Endodermal cell (in vitro differentiated cells): Measurements from ENCODE around the gene PTPRE. TPM values are rescaled to one million over a fixed set of nuclear protein-coding genes. Genes with fewer than 3 reads are reported as not detected.

Experiments used
- DNase-seq: peaks from one replicate; pipeline ENCODE4 v3.0.0-alpha.2; 2017
- H3K27ac ChIP-seq: 2 replicates; pipeline ENCODE4 v1.5.1; 2013; ENCODE audit warnings: mild to moderate bottlenecking, low read depth, low read length, moderate library complexity
- H3K27me3 ChIP-seq: 2 replicates; pipeline ENCODE4 v1.6.1; 2013; ENCODE audit warnings: mild to moderate bottlenecking, low read length, moderate library complexity; ENCODE audit not compliant: insufficient read depth, control insufficient read depth, poor library complexity, severe bottlenecking
- H3K36me3 ChIP-seq: 2 replicates; pipeline ENCODE4 v1.7.0; 2013; ENCODE audit warnings: mild to moderate bottlenecking, low read length, moderate library complexity; ENCODE audit not compliant: control insufficient read depth, insufficient read depth
- H3K4me1 ChIP-seq: one replicate; pipeline ENCODE4 v1.7.0; 2013; ENCODE audit warnings: low read length; ENCODE audit not compliant: control insufficient read depth, insufficient read depth
- H3K4me3 ChIP-seq: 2 replicates; pipeline ENCODE4 v1.5.1; 2013; ENCODE audit warnings: mild to moderate bottlenecking, low read length, moderate library complexity
- H3K9ac ChIP-seq: 2 replicates; pipeline ENCODE4 v1.6.1; 2013; ENCODE audit warnings: mild to moderate bottlenecking, low read length, moderate library complexity; ENCODE audit not compliant: poor library complexity, severe bottlenecking; ENCODE audit errors: extremely low read depth
- H3K9me3 ChIP-seq: 2 replicates; pipeline ENCODE4 v1.6.1; 2013; ENCODE audit warnings: mild to moderate bottlenecking, low read length, moderate library complexity; ENCODE audit not compliant: control insufficient read depth
- H3K27ac Mint-ChIP-seq: 2 replicates; pipeline ENCODE4 v1.8.0; 2020; ENCODE audit warnings: mixed read lengths
- H3K27me3 Mint-ChIP-seq: 2 replicates; pipeline ENCODE4 v1.8.0; 2021; ENCODE audit warnings: mild to moderate bottlenecking, mixed read lengths; ENCODE audit not compliant: insufficient read depth
- H3K36me3 Mint-ChIP-seq: 2 replicates; pipeline ENCODE4 v1.8.0; 2020; ENCODE audit warnings: low read depth, mixed read lengths
- H3K4me1 Mint-ChIP-seq: 2 replicates; pipeline ENCODE4 v1.8.0; 2020; ENCODE audit warnings: mixed read lengths
- H3K4me3 Mint-ChIP-seq: 2 replicates; pipeline ENCODE4 v1.8.0; 2020; ENCODE audit warnings: mild to moderate bottlenecking, moderate library complexity, mixed read lengths
- H3K9me3 Mint-ChIP-seq: 2 replicates; pipeline ENCODE4 v1.8.0; 2020; ENCODE audit warnings: mild to moderate bottlenecking, mixed read lengths
- WGBS, 2 experiments: methylation state at CpG; one replicate each; pipeline versions ENCODE4 v1.1.5 to v1.1.7; 2013; ENCODE audit warnings: missing lambda C conversion rate in 2 of 2, mixed read lengths in 1 of 2; ENCODE audit not compliant: insufficient coverage in 1 of 2, insufficient read length in 1 of 2; 5-methylcytosine and 5-hydroxymethylcytosine counted together
- total RNA-seq, 2 donors: library from RNA; stranded (reverse); fragmentation: NEBNext Ultra II Directional in 1 of 2; extraction: Animal tissue kit (Norgen Biotek cat#: 25700) in 1 of 2; gene quantifications; 2 replicates in 1 of 2; 3 replicates in 1 of 2; pipeline ENCODE4 v1.2.1, GENCODE V29; 2021
- TF ChIP-seq, protein P1 (sequence below): fragments of 200-600 bp; sonication (generic); conservative IDR thresholded peaks from 2 replicates; pipeline ENCODE4 v1.5.0; 2021; ENCODE audit warnings: antibody characterized with exemption, mild to moderate bottlenecking

PTPRE gene
- total RNA-seq, 2 donors from 2014 or later = 0.75 to 3.0 TPM

- Histone ChIP-seq H3K27me3 (no peaks in the 10 kb centered on the region), H3K9ac (no peak overlapping the region), H3K4me1 (no peaks in the 10 kb centered on the region), H3K9me3 (no peaks in the 10 kb centered on the region), H3K4me3 (no peak overlapping the region), H3K36me3 (no peaks in the 10 kb centered on the region), H3K27ac (no peak overlapping the region)
- 93 to 96% methylated on average over 6 to 8 of the region's 8 CpGs for WGBS, 2 experiments
- Mint-ChIP-seq H3K9me3 (no peaks in the 10 kb centered on the region), H3K4me1 (no peaks in the 10 kb centered on the region), H3K27me3 (no peaks in the 10 kb centered on the region), H3K4me3 (no peak overlapping the region), H3K36me3 (no peaks in the 10 kb centered on the region), H3K27ac (no peak overlapping the region)
- TF ChIP-seq, protein P1, sequence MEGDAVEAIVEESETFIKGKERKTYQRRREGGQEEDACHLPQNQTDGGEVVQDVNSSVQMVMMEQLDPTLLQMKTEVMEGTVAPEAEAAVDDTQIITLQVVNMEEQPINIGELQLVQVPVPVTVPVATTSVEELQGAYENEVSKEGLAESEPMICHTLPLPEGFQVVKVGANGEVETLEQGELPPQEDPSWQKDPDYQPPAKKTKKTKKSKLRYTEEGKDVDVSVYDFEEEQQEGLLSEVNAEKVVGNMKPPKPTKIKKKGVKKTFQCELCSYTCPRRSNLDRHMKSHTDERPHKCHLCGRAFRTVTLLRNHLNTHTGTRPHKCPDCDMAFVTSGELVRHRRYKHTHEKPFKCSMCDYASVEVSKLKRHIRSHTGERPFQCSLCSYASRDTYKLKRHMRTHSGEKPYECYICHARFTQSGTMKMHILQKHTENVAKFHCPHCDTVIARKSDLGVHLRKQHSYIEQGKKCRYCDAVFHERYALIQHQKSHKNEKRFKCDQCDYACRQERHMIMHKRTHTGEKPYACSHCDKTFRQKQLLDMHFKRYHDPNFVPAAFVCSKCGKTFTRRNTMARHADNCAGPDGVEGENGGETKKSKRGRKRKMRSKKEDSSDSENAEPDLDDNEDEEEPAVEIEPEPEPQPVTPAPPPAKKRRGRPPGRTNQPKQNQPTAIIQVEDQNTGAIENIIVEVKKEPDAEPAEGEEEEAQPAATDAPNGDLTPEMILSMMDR = no peak
- DNase-seq = no peak
Observed at GRCh38 chr10:127991543-127992255, 84.8 kb downstream of the PTPRE start.

- H3K4me1 Mint-ChIP-seq = no peaks in the 10 kb centered on the region
- no peaks in the 10 kb centered on the region for H3K4me1 ChIP-seq
- no peak overlapping the region for H3K27ac ChIP-seq
- no peak overlapping the region for H3K4me3 ChIP-seq
- no peaks in the 10 kb centered on the region for H3K27me3 ChIP-seq
- H3K4me3 Mint-ChIP-seq = no peak overlapping the region
- no peak overlapping the region for H3K9ac ChIP-seq
- H3K9me3 ChIP-seq = no peaks in the 10 kb centered on the region
- 90 to 97% methylated on average over 2 to 8 of the region's 8 CpGs for WGBS, 2 experiments
- H3K27ac Mint-ChIP-seq = no peak overlapping the region
- H3K9me3 Mint-ChIP-seq = no peaks in the 10 kb centered on the region
- no peaks in the 10 kb centered on the region for H3K36me3 ChIP-seq
- TF ChIP-seq, protein P1 = no peak
- H3K27me3 Mint-ChIP-seq = no peaks in the 10 kb centered on the region
- no peaks in the 10 kb centered on the region for H3K36me3 Mint-ChIP-seq
- DNase-seq = no peak
Observed at GRCh38 chr10:127992376-127992775, 85.5 kb downstream of the PTPRE start.

DNA sequence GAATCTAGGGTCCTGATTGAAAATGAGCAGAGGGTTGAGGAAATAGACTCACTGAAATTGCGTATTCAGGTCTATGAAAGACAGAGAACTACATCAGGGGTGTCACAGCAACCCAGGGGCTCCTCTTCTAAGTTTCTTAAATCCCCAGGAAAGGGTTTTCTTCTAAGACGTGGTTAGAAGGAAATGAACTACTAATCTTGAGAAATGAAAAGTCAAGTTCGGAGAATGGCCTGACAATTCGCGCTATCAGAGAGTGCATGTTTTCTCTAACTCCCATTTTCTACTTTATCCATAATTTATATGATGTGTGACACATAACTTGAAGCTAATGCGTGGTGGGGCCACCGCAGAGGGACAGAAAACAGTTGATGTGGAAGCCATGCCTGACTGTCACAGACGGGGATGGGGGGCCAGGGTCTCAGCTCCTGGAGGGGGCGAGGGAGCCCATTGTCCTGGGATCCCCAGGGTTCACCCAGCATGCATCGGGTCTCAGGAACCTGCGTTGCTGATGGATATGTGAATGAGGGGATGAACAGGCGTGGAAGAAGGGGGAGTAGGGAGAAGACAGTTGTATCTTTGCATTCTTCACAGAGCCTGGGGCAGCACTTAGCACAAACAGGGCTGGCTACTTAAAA, 86.3 kb downstream of the PTPRE start:
- Histone ChIP-seq H3K36me3 (no peaks in the 10 kb centered on the region), H3K27me3 (no peaks in the 10 kb centered on the region), H3K9me3 (no peaks in the 10 kb centered on the region), H3K27ac (no peak overlapping the region), H3K4me3 (no peak overlapping the region), H3K9ac (no peak overlapping the region), H3K4me1 (no peaks in the 10 kb centered on the region)
- H3K27me3 Mint-ChIP-seq = no peaks in the 10 kb centered on the region
- no peak for DNase-seq
- no peaks in the 10 kb centered on the region for H3K9me3 Mint-ChIP-seq
- H3K27ac Mint-ChIP-seq = no peak overlapping the region
- no peaks in the 10 kb centered on the region for H3K36me3 Mint-ChIP-seq
- TF ChIP-seq, protein P1 = no peak
- no peaks in the 10 kb centered on the region for H3K4me1 Mint-ChIP-seq
- H3K4me3 Mint-ChIP-seq = no peak overlapping the region
- 89 to 93% methylated on average over 6 to 12 of the region's 12 CpGs for whole genome bisulfite sequencing, 2 experiments
